Measurements from ENCODE around the gene CHCHD6.

Gene CHCHD6

DNA sequence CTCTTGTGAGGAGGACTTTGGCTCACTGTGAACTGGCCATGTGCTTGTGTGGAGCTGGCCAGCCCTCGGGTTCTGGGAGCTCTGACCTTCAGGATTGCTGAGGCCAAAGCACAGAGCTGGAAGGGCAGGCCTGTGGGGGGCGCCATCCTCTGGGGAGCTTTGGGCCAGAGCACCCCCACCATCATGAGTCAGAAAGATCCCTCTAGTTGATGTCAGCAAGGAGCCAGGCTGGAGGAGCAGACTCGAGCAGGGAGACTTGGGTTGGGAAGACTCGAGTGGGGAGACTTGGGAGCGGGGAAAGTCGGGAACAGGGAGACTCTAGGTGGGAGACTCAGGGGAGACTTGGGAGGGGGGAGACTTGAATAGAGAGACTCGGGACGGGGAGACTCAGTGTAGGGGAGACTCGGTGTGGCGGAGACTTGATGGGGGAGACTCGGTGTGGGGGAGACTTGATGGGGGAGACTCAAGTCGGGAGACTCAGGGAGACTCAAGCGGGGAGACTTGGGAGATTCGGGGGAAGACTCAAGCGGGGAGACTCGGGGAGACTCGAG, 241.2 kb downstream of the CHCHD6 start:
- TF ChIP-seq, protein P1, sequence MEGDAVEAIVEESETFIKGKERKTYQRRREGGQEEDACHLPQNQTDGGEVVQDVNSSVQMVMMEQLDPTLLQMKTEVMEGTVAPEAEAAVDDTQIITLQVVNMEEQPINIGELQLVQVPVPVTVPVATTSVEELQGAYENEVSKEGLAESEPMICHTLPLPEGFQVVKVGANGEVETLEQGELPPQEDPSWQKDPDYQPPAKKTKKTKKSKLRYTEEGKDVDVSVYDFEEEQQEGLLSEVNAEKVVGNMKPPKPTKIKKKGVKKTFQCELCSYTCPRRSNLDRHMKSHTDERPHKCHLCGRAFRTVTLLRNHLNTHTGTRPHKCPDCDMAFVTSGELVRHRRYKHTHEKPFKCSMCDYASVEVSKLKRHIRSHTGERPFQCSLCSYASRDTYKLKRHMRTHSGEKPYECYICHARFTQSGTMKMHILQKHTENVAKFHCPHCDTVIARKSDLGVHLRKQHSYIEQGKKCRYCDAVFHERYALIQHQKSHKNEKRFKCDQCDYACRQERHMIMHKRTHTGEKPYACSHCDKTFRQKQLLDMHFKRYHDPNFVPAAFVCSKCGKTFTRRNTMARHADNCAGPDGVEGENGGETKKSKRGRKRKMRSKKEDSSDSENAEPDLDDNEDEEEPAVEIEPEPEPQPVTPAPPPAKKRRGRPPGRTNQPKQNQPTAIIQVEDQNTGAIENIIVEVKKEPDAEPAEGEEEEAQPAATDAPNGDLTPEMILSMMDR (IDR thresholded peaks at IDR 0.05; ENCODE audit: extremely low read depth, missing control alignments), result peak; percentile 13
- DNase-seq (ENCODE audit: low spot score), result no peak

DNA sequence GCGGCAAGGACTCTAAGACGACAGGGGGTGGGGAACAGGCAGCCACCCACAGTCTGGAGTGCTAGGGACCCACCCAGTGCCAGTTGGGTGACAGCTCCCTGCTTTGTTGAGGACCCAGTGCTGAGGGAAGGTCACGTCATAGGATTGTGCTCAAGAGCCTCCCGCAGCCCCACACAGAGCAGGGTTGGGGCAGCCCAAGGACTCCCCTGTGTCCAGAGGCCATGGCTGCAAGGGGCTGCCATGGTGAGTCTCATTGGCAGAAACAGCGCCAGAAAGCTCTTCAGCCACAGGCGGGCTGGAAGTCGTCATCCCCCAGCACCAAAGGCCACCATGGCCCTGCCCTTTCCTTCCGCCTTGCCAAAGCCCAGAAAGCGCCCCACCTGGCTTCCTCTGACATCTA, 241.9 kb downstream of the CHCHD6 start:
- no peak for DNase-seq (ENCODE audit: low spot score)
- TF ChIP-seq, protein P1 (IDR thresholded peaks at IDR 0.05; ENCODE audit: extremely low read depth, missing control alignments), result no peak

DNA sequence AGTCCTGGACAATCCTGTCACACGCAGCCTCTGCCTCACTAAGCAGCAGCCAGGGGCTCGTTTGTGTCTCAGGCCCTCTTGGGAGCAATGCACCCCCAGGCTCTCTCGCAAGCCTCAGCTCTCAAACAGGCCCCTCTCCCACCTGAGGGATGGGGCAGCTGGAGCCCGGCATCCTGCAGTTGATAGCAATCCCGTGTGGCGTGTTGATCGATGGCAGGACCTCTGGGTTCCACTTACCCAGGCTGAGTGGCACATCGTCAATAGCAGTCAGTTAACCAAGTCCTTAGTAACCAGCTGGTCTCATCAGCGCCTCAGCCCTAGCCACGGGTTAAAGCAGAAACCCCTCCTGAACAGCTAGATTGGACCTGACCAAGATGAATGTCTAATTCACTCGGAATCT, 242.4 kb downstream of the CHCHD6 start:
- TF ChIP-seq, protein P1 (IDR thresholded peaks at IDR 0.05; ENCODE audit: extremely low read depth, missing control alignments), result no peak
- no peak for DNase-seq (ENCODE audit: low spot score)

DNA sequence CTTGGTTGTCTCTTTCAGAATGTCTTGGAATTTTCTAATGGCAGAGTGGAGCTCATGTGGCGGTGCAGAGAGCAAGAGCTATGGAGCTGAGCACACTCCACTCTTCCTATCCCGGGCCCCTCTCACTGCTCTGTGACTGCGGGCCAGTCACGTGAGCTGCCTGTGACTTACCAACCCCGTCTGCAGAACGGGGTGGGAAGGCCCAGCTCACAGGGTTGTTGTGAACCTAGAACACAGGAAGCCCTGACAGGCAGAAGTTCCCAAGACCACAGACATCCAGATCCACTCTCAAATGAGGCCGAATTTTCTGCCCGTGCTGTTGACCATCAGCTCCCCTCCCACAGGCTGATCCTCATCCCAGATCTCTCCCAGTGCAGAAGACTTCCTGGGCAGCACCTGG, 243.4 kb downstream of the CHCHD6 start:
- DNase-seq (ENCODE audit: low spot score), result no peak
- TF ChIP-seq, protein P1 (IDR thresholded peaks at IDR 0.05; ENCODE audit: extremely low read depth, missing control alignments), result no peak

DNA sequence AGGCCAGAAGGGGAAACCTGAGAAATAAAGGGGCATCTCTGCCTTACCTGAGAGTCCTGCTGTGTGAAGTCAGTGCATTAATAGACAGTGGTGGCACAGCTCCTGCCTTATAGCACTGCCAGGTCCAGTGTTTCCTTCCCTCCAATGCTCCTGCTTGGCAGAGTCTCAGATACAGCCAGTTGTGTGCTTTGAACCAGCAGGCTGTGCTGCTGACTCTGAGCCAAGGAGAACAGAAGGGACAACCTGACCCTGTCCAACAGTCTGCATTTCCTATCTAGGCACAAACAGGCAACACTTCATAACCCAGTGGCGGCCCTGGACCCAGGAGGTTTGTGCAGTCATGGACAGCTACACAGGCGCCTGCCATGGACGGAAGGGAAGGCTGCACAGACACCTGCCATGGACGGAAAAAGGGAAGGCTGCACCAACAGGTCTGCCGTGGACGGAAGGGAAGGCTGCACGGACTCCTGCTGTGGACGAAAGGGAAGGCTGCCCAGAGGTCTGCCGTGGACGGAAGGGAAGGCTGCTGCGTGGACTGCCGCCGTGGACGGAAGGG, 245.0 kb downstream of the CHCHD6 start:
- no peak for DNase-seq (ENCODE audit: low spot score)
- TF ChIP-seq, protein P1 (IDR thresholded peaks at IDR 0.05; ENCODE audit: extremely low read depth, missing control alignments), result no peak

DNA sequence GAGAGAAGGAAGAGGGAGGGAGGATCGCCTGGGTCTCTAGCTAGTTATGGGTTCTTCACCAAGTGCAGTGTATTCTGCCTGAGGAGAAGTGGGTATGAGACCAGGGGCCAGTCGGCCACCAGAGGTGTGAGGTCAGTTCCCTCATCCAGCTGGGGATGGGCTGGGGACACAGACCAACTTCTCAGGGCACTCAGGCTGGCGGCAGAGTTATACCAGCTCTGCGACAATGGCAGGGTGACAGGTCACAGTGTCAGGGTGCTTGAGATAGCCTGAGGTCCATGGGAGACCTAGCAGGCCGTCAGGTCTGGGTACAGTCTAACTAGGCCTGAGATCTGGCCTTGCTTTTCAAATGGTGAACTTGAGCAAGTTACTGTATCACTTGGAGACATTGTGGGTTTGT, 247.5 kb downstream of the CHCHD6 start:
- no peak for DNase-seq (ENCODE audit: low spot score)
- TF ChIP-seq, protein P1 (IDR thresholded peaks at IDR 0.05; ENCODE audit: extremely low read depth, missing control alignments), result no peak

DNA sequence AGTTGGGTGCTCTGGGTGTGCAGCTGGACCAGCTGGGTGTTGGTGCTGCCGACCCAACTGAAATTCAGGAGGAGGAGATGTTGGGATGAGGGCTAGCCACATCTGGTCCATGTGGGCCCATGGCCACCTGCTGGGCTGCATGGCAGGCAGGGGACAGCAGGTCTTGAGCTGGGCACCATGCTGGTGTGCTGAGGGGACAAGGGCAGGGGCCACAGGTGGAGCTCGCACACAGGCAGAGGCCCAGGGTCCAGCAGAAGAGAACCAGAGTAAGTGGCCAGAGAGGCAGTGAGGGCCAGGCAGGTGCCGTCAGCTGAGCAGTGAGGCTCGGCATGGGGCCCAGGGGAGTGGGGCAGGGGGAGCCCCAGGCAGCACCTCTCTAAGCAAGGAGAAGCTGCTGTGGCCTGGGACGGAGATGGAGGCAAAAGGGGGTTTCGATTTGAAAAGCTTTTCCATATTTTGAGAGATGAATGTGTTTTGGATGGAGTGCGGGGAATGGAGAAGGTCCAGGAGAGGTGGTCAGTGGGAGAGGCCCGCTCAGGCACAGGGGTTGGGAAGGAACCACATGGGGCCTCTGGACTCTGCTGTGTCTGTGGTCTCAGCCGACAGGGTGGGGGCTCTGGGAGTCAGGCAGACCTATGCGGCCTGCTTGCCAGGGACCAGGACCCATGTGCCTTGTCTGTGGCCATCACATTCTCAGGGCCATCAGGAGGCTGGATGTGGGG, 248.4 kb downstream of the CHCHD6 start:
- no peak for DNase-seq (ENCODE audit: low spot score)
- TF ChIP-seq, protein P1 (IDR thresholded peaks at IDR 0.05; ENCODE audit: extremely low read depth, missing control alignments), result no peak

Data from GM20000 (cell line).